ENCODE measurements around the gene TRPV3. TPM values are rescaled to one million over a fixed set of nuclear protein-coding genes. Genes with fewer than 3 reads are reported as not detected.

The TRPV3 gene
- total RNA-seq, 2 experiments from 2014 or later, result 0.06 TPM; not detected in 1

GRCh38 chr17:3536716-3537115, 20.9 kb downstream of the TRPV3 start:
- Histone ChIP-seq H3K27ac (ENCODE audit: low read depth, low read length, poor library complexity, severe bottlenecking) (no peak overlapping the region), H3K36me3 (ENCODE audit: insufficient read depth, low read length) (no peaks in the 10 kb centered on the region), H3K9me2 (ENCODE audit: insufficient read depth, low read length) (no peaks in the 10 kb centered on the region), H4K20me1 (ENCODE audit: insufficient read depth, low read length) (no peaks in the 10 kb centered on the region), H3K4me1 (ENCODE audit: insufficient read depth, low read length, poor library complexity, severe bottlenecking) (no peaks in the 10 kb centered on the region), H3K79me2 (ENCODE audit: insufficient read depth, low read depth, low read length) (no peaks in the 10 kb centered on the region), H3K9me3 (ENCODE audit: low read length) (no peaks in the 10 kb centered on the region), H2AFZ (ENCODE audit: low read length) (no peak overlapping the region), H3K4me3 (ENCODE audit: low read depth, low read length, poor library complexity, severe bottlenecking) (no peak overlapping the region), H3K4me2 (ENCODE audit: low read length) (no peak overlapping the region)
- intact Hi-C loops (cut with micrococcal nuclease; ENCODE audit: unreplicated experiment), result loop anchor here (5.0 kb wide), 1 partner anchor 489 kb away; no protein-coding TSS in a partner anchor
- ChIA-PET POLR2A (interaction anchor here (1.0 kb wide), 1 partner anchor 9 kb away, joined by 4 read pairs; no protein-coding TSS in a partner anchor), CTCF (ENCODE audit: unreplicated experiment) (no interaction called here)
- no TSS peak for BruUV-seq (replicated peaks)
- TF ChIP-seq EZH2phosphoT487 (IDR thresholded peaks at IDR 0.05; ENCODE audit: borderline replicate concordance, low read depth, low read length) (no peak), CTCF (conservative IDR thresholded peaks at IDR 0.05; ENCODE audit: low read length) (no peak)
- no peak for DNase-seq (ENCODE audit: low spot score)

DNA sequence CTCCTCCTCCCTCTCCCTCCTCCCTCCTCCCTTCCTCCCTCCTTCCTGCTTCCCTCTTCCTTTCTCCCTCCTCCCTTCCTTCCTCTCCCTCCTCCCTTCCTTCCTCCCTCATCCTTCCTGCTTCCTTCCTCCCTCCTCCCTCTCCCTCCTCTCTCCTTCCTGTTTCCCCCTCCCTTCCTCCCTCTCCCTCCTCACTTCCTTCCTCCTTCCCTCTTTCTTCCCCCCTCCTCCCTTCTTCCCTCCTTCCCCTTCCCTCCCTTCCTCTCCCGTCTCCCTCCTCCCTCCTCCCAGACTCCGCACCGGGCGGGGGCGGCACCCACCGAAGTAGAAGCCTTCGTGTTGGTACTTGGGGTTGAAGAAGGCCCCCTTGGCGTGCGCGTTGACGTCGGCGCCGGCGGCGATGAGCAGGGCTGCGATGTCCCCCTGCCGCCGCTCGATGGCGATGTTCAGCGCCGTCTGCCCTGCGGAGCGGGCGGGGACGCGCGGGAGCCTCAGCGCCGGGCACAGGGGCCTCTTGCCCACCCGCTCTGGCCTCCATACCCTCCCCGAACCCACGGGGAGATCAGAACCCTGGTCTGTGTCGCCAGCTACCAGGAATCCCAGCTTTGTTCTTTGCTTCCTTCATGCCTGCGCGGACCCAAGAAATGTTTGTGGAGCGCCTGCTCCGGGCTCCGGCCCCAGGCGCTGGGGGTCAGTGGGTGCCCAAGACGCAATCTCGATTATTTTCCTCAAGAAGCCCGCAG, 22.2 kb downstream of the TRPV3 start:
- Histone ChIP-seq H3K4me2 (ENCODE audit: low read length) (peak overlapping the region; percentile 0; the same call in 1 of the 2 replicates), H3K36me3 (ENCODE audit: insufficient read depth, low read length) (no peaks in the 10 kb centered on the region), H3K4me1 (ENCODE audit: insufficient read depth, low read length, poor library complexity, severe bottlenecking) (no peaks in the 10 kb centered on the region), H4K20me1 (ENCODE audit: insufficient read depth, low read length) (no peaks in the 10 kb centered on the region), H3K9me3 (ENCODE audit: low read length) (no peaks in the 10 kb centered on the region), H3K79me2 (ENCODE audit: insufficient read depth, low read depth, low read length) (no peaks in the 10 kb centered on the region), H3K4me3 (ENCODE audit: low read depth, low read length, poor library complexity, severe bottlenecking) (no peak overlapping the region), H3K9me2 (ENCODE audit: insufficient read depth, low read length) (no peaks in the 10 kb centered on the region), H3K27ac (ENCODE audit: low read depth, low read length, poor library complexity, severe bottlenecking) (no peak overlapping the region), H2AFZ (ENCODE audit: low read length) (0 out of 2 replicates have a peak overlapping the region, but pooled peaks have one; percentile 14)
- intact Hi-C loops (cut with micrococcal nuclease; ENCODE audit: unreplicated experiment), result loop anchor here (5.0 kb wide), 1 partner anchor 488 kb away; no protein-coding TSS in a partner anchor
- ChIA-PET CTCF (ENCODE audit: unreplicated experiment) (no interaction called here), POLR2A (interaction anchor here (0.6 kb wide), 1 partner anchor 35 kb away, joined by 4 read pairs; no protein-coding TSS in a partner anchor)
- TF ChIP-seq EZH2phosphoT487 (IDR thresholded peaks at IDR 0.05; ENCODE audit: borderline replicate concordance, low read depth, low read length), result no peak
- TF ChIP-seq CTCF (conservative IDR thresholded peaks at IDR 0.05; ENCODE audit: low read length), result peak; percentile 56
- no TSS peak for BruUV-seq (replicated peaks)
- peak; percentile 25 for DNase-seq (ENCODE audit: low spot score)

GRCh38 chr17:3534881-3535252, 22.7 kb downstream of the TRPV3 start:
- intact Hi-C loops (cut with micrococcal nuclease; ENCODE audit: unreplicated experiment), result loop anchor here (5.0 kb wide), 1 partner anchor 488 kb away; no protein-coding TSS in a partner anchor
- H4K20me1 ChIP-seq (ENCODE audit: insufficient read depth, low read length), result no peaks in the 10 kb centered on the region
- H2AFZ ChIP-seq (ENCODE audit: low read length), result no peak overlapping the region
- CTCF ChIA-PET (ENCODE audit: unreplicated experiment), result no interaction called here
- no peak overlapping the region for H3K4me3 ChIP-seq (ENCODE audit: low read depth, low read length, poor library complexity, severe bottlenecking)
- no peak overlapping the region for H3K27ac ChIP-seq (ENCODE audit: low read depth, low read length, poor library complexity, severe bottlenecking)
- no peak for TF ChIP-seq CTCF (conservative IDR thresholded peaks at IDR 0.05; ENCODE audit: low read length)
- no peak for TF ChIP-seq EZH2phosphoT487 (IDR thresholded peaks at IDR 0.05; ENCODE audit: borderline replicate concordance, low read depth, low read length)
- POLR2A ChIA-PET, result interaction anchor here (0.6 kb wide), 1 partner anchor 36 kb away, joined by 4 read pairs; no protein-coding TSS in a partner anchor
- no peak for DNase-seq (ENCODE audit: low spot score)
- no TSS peak for BruUV-seq (replicated peaks)
- H3K9me3 ChIP-seq (ENCODE audit: low read length), result no peaks in the 10 kb centered on the region
- no peak overlapping the region for H3K4me2 ChIP-seq (ENCODE audit: low read length)
- H3K4me1 ChIP-seq (ENCODE audit: insufficient read depth, low read length, poor library complexity, severe bottlenecking), result no peaks in the 10 kb centered on the region
- H3K9me2 ChIP-seq (ENCODE audit: insufficient read depth, low read length), result no peaks in the 10 kb centered on the region
- H3K36me3 ChIP-seq (ENCODE audit: insufficient read depth, low read length), result no peaks in the 10 kb centered on the region
- H3K79me2 ChIP-seq (ENCODE audit: insufficient read depth, low read depth, low read length), result no peaks in the 10 kb centered on the region

Measured in OCI-LY7 (cell line).